ENCODE measurements around the gene PGP.
"Not testable (repeated sequence)": the region's sequence is repeated elsewhere in the genome, so short reads cannot be mapped to it uniquely, and the experiment has no call there.

Gene PGP, protein sequence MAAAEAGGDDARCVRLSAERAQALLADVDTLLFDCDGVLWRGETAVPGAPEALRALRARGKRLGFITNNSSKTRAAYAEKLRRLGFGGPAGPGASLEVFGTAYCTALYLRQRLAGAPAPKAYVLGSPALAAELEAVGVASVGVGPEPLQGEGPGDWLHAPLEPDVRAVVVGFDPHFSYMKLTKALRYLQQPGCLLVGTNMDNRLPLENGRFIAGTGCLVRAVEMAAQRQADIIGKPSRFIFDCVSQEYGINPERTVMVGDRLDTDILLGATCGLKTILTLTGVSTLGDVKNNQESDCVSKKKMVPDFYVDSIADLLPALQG

DNA sequence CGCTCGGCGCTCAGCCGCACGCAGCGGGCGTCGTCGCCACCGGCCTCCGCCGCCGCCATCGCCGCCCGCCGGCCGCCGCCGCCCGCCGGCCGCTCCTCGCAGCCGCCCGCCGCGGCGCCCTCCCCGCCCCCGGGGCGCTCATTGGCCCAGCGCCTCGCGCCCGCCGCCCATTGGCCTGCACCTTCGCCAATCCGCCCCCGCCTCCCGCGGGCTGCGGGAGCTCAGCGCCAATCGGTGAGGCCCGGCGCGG lies at the start of gene PGP:
TSS of gene PGP (minus strand) at position 122 of the 250 bp plus-strand sequence. CDS start at position 59, 63 bp downstream.
- no peak for DNase-seq

DNA sequence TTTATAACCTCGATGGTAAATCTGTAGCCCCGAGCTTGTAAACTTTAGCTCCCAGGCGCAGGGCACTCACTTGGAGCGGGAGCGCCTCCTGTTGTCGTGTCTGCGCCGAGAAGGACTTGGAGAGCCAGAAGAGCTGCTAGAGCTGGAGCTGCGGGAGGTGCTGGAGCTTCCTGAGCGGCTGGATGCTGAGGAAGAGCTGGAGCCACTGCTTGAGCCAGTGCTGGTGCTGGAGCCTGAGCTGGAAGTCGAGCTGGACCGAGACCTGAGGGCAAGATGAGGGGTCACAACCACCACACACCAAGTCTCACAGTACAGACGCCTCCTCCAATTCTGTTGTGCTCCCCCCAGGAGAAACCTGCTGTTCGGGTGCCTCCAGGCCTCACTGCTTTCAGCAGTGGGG lies 48.4 kb upstream of the PGP start:
- DNase-seq: not testable (repeated sequence)

DNA sequence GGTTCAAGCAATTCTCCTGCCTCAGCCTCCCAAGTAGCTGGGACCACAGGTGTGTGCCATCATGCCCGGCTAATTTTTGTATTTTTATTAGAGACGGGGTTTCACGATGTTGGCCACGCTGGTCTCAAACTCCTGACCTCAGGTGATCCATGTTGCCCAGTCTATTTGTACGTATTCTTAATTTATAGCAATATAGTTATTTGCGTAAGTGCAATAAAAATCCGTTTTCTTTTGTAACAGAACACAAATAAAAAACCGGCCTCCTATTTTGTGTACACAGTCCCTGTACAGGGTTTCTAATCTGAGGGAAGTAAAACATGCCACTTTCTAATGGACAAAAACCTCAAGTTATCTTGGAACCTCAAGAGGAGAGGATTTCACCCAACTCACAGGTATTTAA lies 45.6 kb upstream of the PGP start:
- no peak for DNase-seq

DNA sequence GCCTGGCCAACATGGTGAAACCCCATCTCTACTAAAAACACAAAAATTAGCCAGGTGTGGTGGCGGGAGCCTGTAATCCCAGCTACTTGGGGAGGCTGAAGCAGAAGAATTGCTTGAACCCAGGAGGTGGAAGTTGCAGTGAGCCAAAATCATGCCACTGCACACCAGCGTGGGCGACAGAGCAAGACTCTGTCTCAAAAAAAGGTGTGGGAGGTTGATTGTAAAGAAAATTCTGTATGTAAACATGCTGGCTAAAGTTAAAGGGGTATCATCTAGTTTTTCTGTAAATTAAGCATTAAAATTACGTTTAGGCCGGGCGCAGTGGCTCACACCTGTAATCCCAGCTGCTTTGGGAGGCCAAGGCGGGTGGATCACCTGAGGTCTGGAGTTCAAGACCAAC lies 43.9 kb upstream of the PGP start:
- DNase-seq: not testable (repeated sequence)

- DNase-seq: peak in 3 of 58 donors; percentile 23 to 24 (median 23)
These were observed 43.1 kb upstream of the PGP start for GRCh38 chr16:2257726-2258125.

- DNase-seq: peak in 8 of 58 donors; percentile 9 to 67 (median 22)
These were observed 42.0 kb upstream of the PGP start for GRCh38 chr16:2256531-2257140.

DNA sequence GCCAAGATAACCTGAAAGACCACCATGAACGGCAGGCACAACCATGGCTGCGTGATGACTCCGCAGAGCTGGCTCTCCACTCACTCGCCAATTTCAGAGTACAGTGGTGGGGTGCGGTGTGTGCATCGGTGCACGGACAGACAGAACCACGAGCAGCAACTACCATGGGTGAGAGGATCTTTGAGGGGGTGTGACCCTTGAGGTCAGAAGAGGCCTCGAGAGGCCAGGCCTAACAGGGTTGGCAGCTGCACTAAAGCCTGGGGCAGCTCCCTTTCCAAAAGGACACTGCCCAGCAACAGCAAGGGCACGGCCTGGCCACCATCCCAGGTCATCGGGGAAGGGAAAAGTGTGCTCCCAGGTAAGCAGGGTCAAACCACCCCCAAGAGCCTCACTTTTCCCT lies 38.7 kb upstream of the PGP start:
- DNase-seq: no peak

DNA sequence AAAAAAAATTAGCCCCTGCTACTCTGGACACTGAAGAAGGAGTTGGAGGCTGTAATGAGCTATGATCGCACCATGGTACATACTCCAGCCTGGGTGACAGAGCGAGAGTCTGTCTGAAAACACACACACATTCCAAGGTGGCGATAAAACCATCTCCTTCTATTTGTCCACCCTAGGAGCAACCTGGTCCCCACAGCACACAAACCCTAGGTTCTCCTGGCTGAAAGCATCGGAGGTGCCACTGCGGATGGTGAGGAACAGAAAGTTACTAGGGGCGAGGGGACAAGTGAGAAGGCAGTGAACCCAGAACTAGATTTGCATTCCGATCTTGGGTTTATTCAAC lies 38.1 kb upstream of the PGP start:
- DNase-seq: no peak

GRCh38 chr16:2251296-2252111 lies 36.9 kb upstream of the PGP start, which contains the start of gene ECI1:
Gene ECI1 (minus strand): TSS chr16:2251587. CDS start chr16:2251566, 21 bp downstream.
- peak; percentile 35 to 96 (median 88) for DNase-seq

- DNase-seq: no peak
These were observed 36.1 kb upstream of the PGP start for GRCh38 chr16:2250652-2251295.

DNA sequence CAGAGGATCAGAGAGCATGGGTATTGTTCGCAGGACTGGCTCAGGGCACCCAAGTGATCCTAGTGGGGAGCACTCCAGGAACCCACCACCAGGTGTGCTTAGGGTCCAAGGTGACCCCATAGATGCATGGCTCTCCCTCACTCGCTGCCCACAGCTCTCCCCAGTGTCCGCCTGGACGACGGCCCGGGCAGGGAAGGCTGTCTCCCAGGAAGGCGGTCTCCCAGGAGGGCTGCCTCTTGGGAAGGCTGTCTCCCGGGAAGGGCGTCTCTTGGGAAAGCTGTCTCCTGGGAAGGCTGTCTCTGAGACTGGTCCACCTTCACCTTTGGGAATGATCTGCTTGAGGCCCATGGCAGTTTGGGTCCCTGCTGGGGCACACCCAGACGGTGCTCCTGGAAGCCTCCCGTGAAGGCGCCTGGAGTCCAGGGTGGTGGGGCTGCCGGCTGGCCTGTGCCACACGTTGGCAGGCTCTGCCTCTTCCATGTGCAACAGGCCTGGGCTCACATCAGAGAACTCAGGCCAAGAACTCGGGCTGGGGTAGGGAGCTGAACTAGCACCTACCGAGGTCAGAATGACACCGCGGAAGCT lies 31.8 kb upstream of the PGP start:
- DNase-seq: no peak

- DNase-seq: no peak
These were observed 30.5 kb upstream of the PGP start for GRCh38 chr16:2244926-2245795.

- DNase-seq: no peak
These were observed 29.7 kb upstream of the PGP start for GRCh38 chr16:2244301-2244700.

- no peak for DNase-seq
These were observed 29.1 kb upstream of the PGP start for GRCh38 chr16:2243781-2244180.

- DNase-seq: no peak
These were observed 28.4 kb upstream of the PGP start for GRCh38 chr16:2243031-2243528.

DNA sequence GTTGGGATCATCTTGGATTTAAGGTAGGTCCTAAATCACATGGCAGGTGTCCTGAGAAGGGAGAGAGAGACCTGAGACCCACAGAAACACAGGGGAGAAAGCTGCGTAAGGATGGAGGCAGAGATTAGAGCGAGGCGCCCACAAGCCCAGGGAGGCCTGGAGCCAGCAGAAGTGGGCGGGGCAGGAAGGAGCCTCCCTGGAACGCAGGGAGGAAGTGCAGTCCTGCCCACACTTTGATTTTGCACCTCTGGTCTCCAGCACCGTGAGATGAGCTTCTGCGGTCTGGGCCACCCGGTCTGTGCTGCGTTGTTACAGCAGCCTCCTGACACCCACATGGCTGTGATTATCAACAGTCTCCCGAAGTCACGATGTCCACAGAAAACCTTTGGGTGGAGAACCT lies 28.0 kb upstream of the PGP start:
- DNase-seq: peak in 4 of 58 donors; percentile 8 to 26 (median 19)

DNA sequence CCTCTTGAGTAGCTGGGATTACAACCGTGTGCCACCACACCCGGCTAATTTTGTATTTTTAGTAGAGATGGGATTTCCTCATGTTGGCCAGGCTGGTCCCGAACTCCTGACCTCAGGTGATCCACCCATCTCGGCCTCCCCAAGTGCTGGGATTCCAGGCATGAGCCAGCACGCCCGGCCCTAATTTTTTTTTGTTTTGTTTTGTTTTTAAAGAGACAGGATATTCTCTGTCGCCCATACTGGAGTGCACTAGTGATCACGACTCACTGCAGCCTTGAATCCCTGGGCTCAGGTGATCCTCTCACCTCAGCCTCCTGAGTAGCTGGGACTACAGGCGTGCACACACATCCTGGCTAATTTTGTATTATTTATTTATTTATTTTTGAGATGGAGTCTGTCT lies 25.7 kb upstream of the PGP start:
- not testable (repeated sequence) for DNase-seq

DNA sequence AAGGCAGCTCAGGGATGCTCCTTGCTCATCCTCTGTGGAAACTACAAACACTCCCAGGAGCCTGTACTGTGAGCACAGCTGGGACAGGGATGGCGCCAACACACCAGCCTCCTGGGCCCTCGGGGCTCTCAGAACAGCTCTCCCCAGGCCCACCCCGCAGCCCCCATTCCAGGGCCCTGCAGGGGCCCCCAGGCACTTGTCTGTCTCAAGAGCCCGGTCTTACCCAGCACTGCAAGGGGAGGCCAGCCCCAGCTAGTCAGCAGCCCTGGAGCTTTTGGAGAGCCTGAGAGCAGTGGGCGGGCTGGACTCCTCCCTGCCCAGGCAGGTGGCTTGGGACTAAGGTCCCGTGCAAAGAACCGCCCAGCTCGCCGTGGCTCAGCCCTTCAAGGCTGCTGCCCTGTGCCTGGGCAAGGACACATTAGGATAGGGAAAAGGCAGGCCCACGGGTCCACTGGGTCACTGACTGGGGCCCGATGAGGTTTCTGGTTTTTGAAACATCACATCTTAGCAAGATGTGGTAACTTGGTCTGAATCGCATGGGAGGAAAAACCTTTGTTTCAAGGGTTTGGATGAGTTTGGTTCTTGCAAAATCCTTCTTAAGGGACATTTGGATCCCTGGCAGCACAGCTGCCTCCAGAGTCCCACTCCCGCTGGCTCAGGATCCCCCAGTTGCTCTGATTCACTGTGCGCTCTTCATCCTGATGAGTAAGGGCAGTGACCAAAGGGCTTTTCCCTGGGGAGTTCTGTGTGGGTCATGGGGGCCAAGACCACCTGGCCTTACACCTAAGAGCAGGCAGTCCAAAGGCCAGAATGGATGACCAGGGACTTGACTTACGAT lies 24.4 kb upstream of the PGP start:
- DNase-seq: no peak

- DNase-seq: no peak
These were observed 23.7 kb upstream of the PGP start for GRCh38 chr16:2238150-2238837.
